ENCODE data around the gene MLNR.

Gene MLNR

GRCh38 chr13:49262634-49263033, 42.5 kb downstream of the MLNR start:
- CTCF ChIA-PET, result no interaction called here
- TF ChIP-seq CTCF (conservative IDR thresholded peaks at IDR 0.05; ENCODE audit: low read depth), result no peak
- no peak for DNase-seq (ENCODE audit: low spot score)
- no peak overlapping the region for H3K27ac ChIP-seq
- POLR2A ChIA-PET (ENCODE audit: low non-redundant PET), result no interaction called here

- no peak overlapping the region for H3K27ac ChIP-seq
- ChIA-PET POLR2A (ENCODE audit: low non-redundant PET) (no interaction called here), CTCF (interaction anchor here (0.6 kb wide), 2 partner anchors 11 to 135 kb away, joined by 3 read pairs; no protein-coding TSS in a partner anchor)
- no peak for DNase-seq (ENCODE audit: low spot score)
- no peak for TF ChIP-seq CTCF (conservative IDR thresholded peaks at IDR 0.05; ENCODE audit: low read depth)
Observed at GRCh38 chr13:49265822-49266221, 45.7 kb downstream of the MLNR start.

DNA sequence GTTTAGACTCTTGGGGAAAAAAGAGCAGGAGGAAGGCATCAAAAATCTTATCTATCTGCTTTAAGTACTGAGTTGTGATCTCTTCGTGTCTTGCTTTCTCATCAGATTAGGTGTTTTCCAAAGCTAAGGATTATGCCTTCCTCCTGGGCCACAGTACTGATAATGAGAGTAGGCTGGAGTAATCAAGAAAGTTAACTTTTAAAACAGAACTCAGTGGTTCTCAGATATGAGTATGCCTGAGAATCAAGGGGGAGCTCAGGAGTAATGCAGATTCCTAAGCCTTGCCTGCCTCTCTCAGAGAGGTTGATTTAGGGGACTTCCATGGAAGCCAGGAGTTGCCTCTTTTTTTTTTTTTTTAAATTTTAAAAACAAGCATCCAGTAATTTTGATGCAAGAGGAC, 51.1 kb downstream of the MLNR start:
- no peak overlapping the region for H3K27ac ChIP-seq
- no peak for DNase-seq (ENCODE audit: low spot score)
- TF ChIP-seq CTCF (conservative IDR thresholded peaks at IDR 0.05; ENCODE audit: low read depth), result no peak
- ChIA-PET CTCF (interaction anchor here (0.5 to 1.2 kb wide), 3 partner anchors 9 to 71 kb away, joined by 3 to 4 read pairs (median 3); no protein-coding TSS in a partner anchor), POLR2A (ENCODE audit: low non-redundant PET) (no interaction called here)

All from RWPE1 (cell line).